Neural crest cell (in vitro differentiated cells): Measurements from ENCODE around the gene DDX46. TPM values are rescaled to one million over a fixed set of nuclear protein-coding genes. Genes with fewer than 3 reads are reported as not detected.

Experiments
- DNase-seq: peaks from one replicate; pipeline ENCODE4 v3.0.0; 2021; ENCODE audit warnings: low read depth, mixed read lengths, low spot score
- H3K27ac Mint-ChIP-seq: one replicate; pipeline ENCODE4 v1.8.0; 2021; ENCODE audit warnings: mild to moderate bottlenecking, mixed read lengths; ENCODE audit not compliant: unreplicated experiment
- H3K27me3 Mint-ChIP-seq: 2 replicates; pipeline ENCODE4 v1.8.0; 2021; ENCODE audit warnings: low read depth, mild to moderate bottlenecking, mixed read lengths
- H3K36me3 Mint-ChIP-seq: 2 replicates; pipeline ENCODE4 v1.8.0; 2021; ENCODE audit warnings: low read depth, mild to moderate bottlenecking, mixed read lengths
- H3K4me1 Mint-ChIP-seq: 2 replicates; pipeline ENCODE4 v1.8.0; 2021; ENCODE audit warnings: mixed read lengths
- H3K4me3 Mint-ChIP-seq: one replicate; pipeline ENCODE4 v1.8.0; 2021; ENCODE audit warnings: mild to moderate bottlenecking, mixed read lengths
- H3K9me3 Mint-ChIP-seq: 2 replicates; pipeline ENCODE4 v1.8.0; 2021; ENCODE audit warnings: mixed read lengths
- CTCF ChIP-seq: fragments of 200-600 bp; sonication (generic); conservative IDR thresholded peaks from 2 replicates; pipeline ENCODE4 v1.5.0; 2021; ENCODE audit warnings: antibody characterized with exemption, mild to moderate bottlenecking
- total RNA-seq: library from RNA; stranded (reverse); gene quantifications from 2 replicates; pipeline ENCODE4 v1.2.1, GENCODE V29; 2021

Gene DDX46
- total RNA-seq, 1 donor from 2014 or later, result 78.5 TPM

- DNase-seq, result no peak
- H3K4me1 Mint-ChIP-seq, result no peaks in the 10 kb centered on the region
- peaks cover 22% of the 10 kb centered on the region for H3K36me3 Mint-ChIP-seq
- no peak overlapping the region for H3K27ac Mint-ChIP-seq
- no peaks in the 10 kb centered on the region for H3K9me3 Mint-ChIP-seq
- no peak overlapping the region for H3K4me3 Mint-ChIP-seq
- no peaks in the 10 kb centered on the region for H3K27me3 Mint-ChIP-seq
- TF ChIP-seq CTCF, result no peak
These were observed 33.7 kb downstream of the DDX46 start for GRCh38 chr5:134792286-134792685.

GRCh38 chr5:134793111-134793510 is 34.5 kb downstream of the DDX46 start:
- no peaks in the 10 kb centered on the region for H3K27me3 Mint-ChIP-seq
- H3K27ac Mint-ChIP-seq, result no peak overlapping the region
- TF ChIP-seq CTCF, result no peak
- no peaks in the 10 kb centered on the region for H3K4me1 Mint-ChIP-seq
- H3K9me3 Mint-ChIP-seq, result no peaks in the 10 kb centered on the region
- H3K4me3 Mint-ChIP-seq, result no peak overlapping the region
- no peak for DNase-seq
- H3K36me3 Mint-ChIP-seq, result peaks cover 22% of the 10 kb centered on the region

GRCh38 chr5:134794082-134794481 is 35.5 kb downstream of the DDX46 start:
- Mint-ChIP-seq H3K27me3 (no peaks in the 10 kb centered on the region), H3K36me3 (peaks cover 22% of the 10 kb centered on the region), H3K27ac (no peak overlapping the region), H3K4me3 (no peak overlapping the region), H3K4me1 (no peaks in the 10 kb centered on the region), H3K9me3 (no peaks in the 10 kb centered on the region)
- TF ChIP-seq CTCF, result no peak
- DNase-seq, result no peak

DNA sequence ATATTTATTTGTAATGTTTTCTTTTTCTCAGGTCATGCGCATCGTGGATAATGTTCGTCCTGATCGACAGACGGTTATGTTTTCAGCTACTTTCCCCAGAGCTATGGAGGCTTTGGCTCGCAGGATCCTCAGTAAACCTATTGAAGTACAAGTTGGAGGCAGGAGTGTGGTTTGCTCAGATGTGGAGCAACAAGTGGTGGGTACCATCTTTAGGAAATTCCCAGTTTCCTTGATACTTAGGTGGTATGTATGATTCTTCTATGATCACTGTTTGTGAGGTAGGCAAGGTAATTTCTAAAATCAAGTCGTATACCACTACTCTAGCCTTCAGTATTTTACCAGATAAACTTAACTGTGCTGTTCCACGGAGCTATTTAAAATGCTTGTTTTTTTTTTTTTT is 36.2 kb downstream of the DDX46 start:
- Mint-ChIP-seq H3K36me3 (peaks cover 22% of the 10 kb centered on the region), H3K4me1 (no peaks in the 10 kb centered on the region), H3K4me3 (no peak overlapping the region), H3K27me3 (no peaks in the 10 kb centered on the region), H3K27ac (no peak overlapping the region), H3K9me3 (no peaks in the 10 kb centered on the region)
- no peak for DNase-seq
- no peak for TF ChIP-seq CTCF

DNA sequence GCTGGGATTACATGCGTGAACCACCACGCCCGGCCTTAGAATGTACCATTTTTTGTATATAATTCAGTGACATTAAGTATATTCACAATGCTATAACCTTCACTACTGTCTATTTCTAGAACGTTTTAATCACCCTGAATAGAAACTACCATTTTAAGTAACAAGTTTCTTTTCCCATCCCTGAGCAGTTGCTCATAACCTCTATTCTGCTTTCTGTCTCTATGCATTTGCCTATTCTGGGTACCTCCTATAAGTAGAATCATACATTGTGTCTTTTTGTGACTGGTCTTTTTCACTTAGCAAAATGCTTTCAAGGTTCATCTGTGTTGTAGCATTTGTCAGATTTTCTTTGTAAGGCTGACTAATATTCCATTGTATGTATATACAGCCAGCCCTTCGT is 39.9 kb downstream of the DDX46 start:
- peaks cover 18% of the 10 kb centered on the region for H3K36me3 Mint-ChIP-seq
- DNase-seq, result no peak
- no peak overlapping the region for H3K27ac Mint-ChIP-seq
- H3K9me3 Mint-ChIP-seq, result no peaks in the 10 kb centered on the region
- no peaks in the 10 kb centered on the region for H3K4me1 Mint-ChIP-seq
- no peak overlapping the region for H3K4me3 Mint-ChIP-seq
- H3K27me3 Mint-ChIP-seq, result no peaks in the 10 kb centered on the region
- no peak for TF ChIP-seq CTCF

DNA sequence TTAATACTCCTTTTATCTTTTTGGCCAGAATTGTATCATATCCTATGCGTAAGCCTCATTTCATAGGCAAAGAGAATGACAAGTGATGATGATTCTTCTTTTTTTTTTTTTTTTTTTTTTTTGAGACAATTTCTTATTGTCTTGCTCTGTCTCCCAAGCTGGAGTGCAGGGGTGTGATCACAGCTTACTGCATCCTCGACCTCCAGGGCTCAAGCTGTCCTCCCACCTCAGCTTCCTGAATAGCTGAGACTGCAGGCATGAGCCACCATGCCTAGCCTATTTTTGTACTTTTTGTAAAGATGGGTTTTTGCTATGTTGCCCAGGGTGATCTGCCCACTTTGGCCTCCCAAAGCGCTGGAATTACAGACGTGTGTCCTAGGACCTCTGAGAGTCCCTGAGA is 45.2 kb downstream of the DDX46 start:
- no peak for TF ChIP-seq CTCF
- Mint-ChIP-seq H3K9me3 (no peaks in the 10 kb centered on the region), H3K36me3 (peaks cover 6% of the 10 kb centered on the region), H3K4me3 (no peak overlapping the region), H3K27me3 (no peaks in the 10 kb centered on the region), H3K27ac (no peak overlapping the region), H3K4me1 (no peaks in the 10 kb centered on the region)
- no peak for DNase-seq
